HepG2 (cell line): Measurements from ENCODE around the gene ZNF513. TPM values are rescaled to one million over a fixed set of nuclear protein-coding genes. Genes with fewer than 3 reads are reported as not detected.
A peak's percentile ranks its signal among the peaks of the same experiment; 100 is the strongest.

Experiments
- CHD4 ChIP-seq: fragments of 200-600 bp; sonication (generic); IDR thresholded peaks from 2 replicates; pipeline ENCODE4 v1.7.0; 2017; ENCODE audit warnings: mild to moderate bottlenecking, low read length, borderline replicate concordance
- IRF1 ChIP-seq: sonication (generic); formaldehyde crosslinking; IDR thresholded peaks from 2 replicates; pipeline ENCODE4 v1.4.0; 2020; ENCODE audit warnings: low read depth, mild to moderate bottlenecking, missing genetic modification reagents
- PAX8 ChIP-seq: sonication (generic); formaldehyde crosslinking; IDR thresholded peaks from 2 replicates; pipeline ENCODE4 v1.8.0; 2022; ENCODE audit warnings: mild to moderate bottlenecking, missing genetic modification reagents, borderline replicate concordance
- PTBP1 ChIP-seq: fragments of 200-400 bp; formaldehyde crosslinking; IDR thresholded peaks from 2 replicates; pipeline ENCODE4 v1.6.1; 2018; ENCODE audit warnings: low read length, low read depth; ENCODE audit not compliant: poor library complexity, severe bottlenecking
- SOX5 ChIP-seq: IDR thresholded peaks from 2 replicates; pipeline ENCODE4 v1.6.1; 2016; ENCODE audit warnings: borderline replicate concordance
- TARDBP ChIP-seq: sonication (generic); formaldehyde crosslinking; IDR thresholded peaks from 2 replicates; pipeline ENCODE4 v1.8.0; 2022; ENCODE audit warnings: mild to moderate bottlenecking, missing genetic modification reagents
- TGIF2 ChIP-seq: IDR thresholded peaks from 2 replicates; pipeline ENCODE4 v1.6.1; 2016; ENCODE audit warnings: control low read depth, missing compliant biosample characterization
- ZNF407 ChIP-seq: sonication (generic); formaldehyde crosslinking; IDR thresholded peaks from one replicate; pipeline ENCODE4 v1.5.1; 2020; ENCODE audit warnings: mild to moderate bottlenecking, missing genetic modification reagents; ENCODE audit errors: not compliant biosample characterization
- ZNF468 ChIP-seq: sonication (generic); formaldehyde crosslinking; IDR thresholded peaks from 2 replicates; pipeline ENCODE4 v1.8.0; 2022; ENCODE audit warnings: mild to moderate bottlenecking, moderate library complexity, missing genetic modification reagents
- ZNF776 ChIP-seq: sonication (generic); formaldehyde crosslinking; IDR thresholded peaks from 2 replicates; pipeline ENCODE4 v1.4.0; 2020; ENCODE audit warnings: mild to moderate bottlenecking, missing genetic modification reagents
- polyA plus RNA-seq, 8 experiments: library from polyadenylated mRNA; depleted of rRNA in 3 of 8; stranded (reverse) in 7 of 8; unstranded in 1 of 8; fragments of >200 nt; fragmentation: Illumina TruSeq in 4 of 8; extraction: Trizol in 4 of 8; gene quantifications; 2 replicates each; pipeline versions ENCODE4 v1.2.1 to v1.2.3, GENCODE V29; 2011 to 2016; ENCODE audit warnings: low read depth in 4 of 8, missing spikeins in 1 of 8, mixed read lengths in 1 of 8; ENCODE audit not compliant: insufficient read depth in 1 of 8
- total RNA-seq, 5 experiments: library from RNA; depleted of rRNA; stranded (reverse); fragments of >200 nt; fragmentation: Illumina TruSeq; extraction: Trizol; gene quantifications; 2 replicates each; pipeline ENCODE4 v1.2.3, GENCODE V29; 2016; ENCODE audit warnings: low read depth in 1 of 5
- TF ChIP-seq, protein P1 (sequence below): sonication (generic); formaldehyde crosslinking; IDR thresholded peaks from 2 replicates; pipeline ENCODE4 v1.4.0; 2020; ENCODE audit warnings: mild to moderate bottlenecking, missing genetic modification reagents
- TF ChIP-seq, protein P2 (sequence below): sonication (generic); formaldehyde crosslinking; IDR thresholded peaks from 2 replicates; pipeline ENCODE4 v1.5.1; 2020; ENCODE audit warnings: mild to moderate bottlenecking, missing genetic modification reagents, moderate library complexity

ZNF513 gene
- total and polyA plus RNA-seq, 2 of the 13 experiments (the other 11 are each of a cell fraction or from before 2014, with no cell fraction given): 4.9 to 6.3 TPM

GRCh38 chr2:27428978-27429541, 48.5 kb upstream of the ZNF513 start (continued):
- TF ChIP-seq ZNF407 (no peak), ZNF776 (no peak), IRF1 (0 out of 2 replicates have a peak, but pooled peaks have one; percentile 36), CHD4 (no peak), PAX8 (CRISPR knock-in tag) (no peak), PTBP1 (no peak), ZNF468 (CRISPR knock-in tag) (0 out of 2 replicates have a peak, but pooled peaks have one; percentile 3), TGIF2 (CRISPR knock-in tag) (peak; percentile 67; the same call in 1 of the 2 replicates), SOX5 (CRISPR knock-in tag) (no peak; the same call in 1 of the 2 replicates), TARDBP (CRISPR knock-in tag) (no peak)
- TF ChIP-seq, protein P1, sequence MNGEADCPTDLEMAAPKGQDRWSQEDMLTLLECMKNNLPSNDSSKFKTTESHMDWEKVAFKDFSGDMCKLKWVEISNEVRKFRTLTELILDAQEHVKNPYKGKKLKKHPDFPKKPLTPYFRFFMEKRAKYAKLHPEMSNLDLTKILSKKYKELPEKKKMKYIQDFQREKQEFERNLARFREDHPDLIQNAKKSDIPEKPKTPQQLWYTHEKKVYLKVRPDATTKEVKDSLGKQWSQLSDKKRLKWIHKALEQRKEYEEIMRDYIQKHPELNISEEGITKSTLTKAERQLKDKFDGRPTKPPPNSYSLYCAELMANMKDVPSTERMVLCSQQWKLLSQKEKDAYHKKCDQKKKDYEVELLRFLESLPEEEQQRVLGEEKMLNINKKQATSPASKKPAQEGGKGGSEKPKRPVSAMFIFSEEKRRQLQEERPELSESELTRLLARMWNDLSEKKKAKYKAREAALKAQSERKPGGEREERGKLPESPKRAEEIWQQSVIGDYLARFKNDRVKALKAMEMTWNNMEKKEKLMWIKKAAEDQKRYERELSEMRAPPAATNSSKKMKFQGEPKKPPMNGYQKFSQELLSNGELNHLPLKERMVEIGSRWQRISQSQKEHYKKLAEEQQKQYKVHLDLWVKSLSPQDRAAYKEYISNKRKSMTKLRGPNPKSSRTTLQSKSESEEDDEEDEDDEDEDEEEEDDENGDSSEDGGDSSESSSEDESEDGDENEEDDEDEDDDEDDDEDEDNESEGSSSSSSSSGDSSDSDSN (CRISPR knock-in tag): peak; percentile 76; the same call in 1 of the 2 replicates
- TF ChIP-seq, protein P2, sequence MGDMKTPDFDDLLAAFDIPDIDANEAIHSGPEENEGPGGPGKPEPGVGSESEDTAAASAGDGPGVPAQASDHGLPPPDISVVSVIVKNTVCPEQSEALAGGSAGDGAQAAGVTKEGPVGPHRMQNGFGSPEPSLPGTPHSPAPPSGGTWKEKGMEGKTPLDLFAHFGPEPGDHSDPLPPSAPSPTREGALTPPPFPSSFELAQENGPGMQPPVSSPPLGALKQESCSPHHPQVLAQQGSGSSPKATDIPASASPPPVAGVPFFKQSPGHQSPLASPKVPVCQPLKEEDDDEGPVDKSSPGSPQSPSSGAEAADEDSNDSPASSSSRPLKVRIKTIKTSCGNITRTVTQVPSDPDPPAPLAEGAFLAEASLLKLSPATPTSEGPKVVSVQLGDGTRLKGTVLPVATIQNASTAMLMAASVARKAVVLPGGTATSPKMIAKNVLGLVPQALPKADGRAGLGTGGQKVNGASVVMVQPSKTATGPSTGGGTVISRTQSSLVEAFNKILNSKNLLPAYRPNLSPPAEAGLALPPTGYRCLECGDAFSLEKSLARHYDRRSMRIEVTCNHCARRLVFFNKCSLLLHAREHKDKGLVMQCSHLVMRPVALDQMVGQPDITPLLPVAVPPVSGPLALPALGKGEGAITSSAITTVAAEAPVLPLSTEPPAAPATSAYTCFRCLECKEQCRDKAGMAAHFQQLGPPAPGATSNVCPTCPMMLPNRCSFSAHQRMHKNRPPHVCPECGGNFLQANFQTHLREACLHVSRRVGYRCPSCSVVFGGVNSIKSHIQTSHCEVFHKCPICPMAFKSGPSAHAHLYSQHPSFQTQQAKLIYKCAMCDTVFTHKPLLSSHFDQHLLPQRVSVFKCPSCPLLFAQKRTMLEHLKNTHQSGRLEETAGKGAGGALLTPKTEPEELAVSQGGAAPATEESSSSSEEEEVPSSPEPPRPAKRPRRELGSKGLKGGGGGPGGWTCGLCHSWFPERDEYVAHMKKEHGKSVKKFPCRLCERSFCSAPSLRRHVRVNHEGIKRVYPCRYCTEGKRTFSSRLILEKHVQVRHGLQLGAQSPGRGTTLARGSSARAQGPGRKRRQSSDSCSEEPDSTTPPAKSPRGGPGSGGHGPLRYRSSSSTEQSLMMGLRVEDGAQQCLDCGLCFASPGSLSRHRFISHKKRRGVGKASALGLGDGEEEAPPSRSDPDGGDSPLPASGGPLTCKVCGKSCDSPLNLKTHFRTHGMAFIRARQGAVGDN (CRISPR knock-in tag): peak; percentile 86
